Measurements from ENCODE around the gene PARP1. TPM values are rescaled to one million over a fixed set of nuclear protein-coding genes. Genes with fewer than 3 reads are reported as not detected.

Gene PARP1
- total RNA-seq, 1 donor = 51.0 TPM

GRCh38 chr1:226409392-226409791 lies 1.5 kb upstream of the PARP1 start:
- Histone ChIP-seq H3K4me1 (ENCODE audit: insufficient read depth, low read length) (peaks cover 15% of the 10 kb centered on the region), H2AFZ (ENCODE audit: low read length) (no peak overlapping the region), H3K79me2 (ENCODE audit: insufficient read depth, low read length) (peaks cover 25% of the 10 kb centered on the region), H3K27me3 (ENCODE audit: insufficient read depth, low read length) (peaks cover 6% of the 10 kb centered on the region), H4K20me1 (ENCODE audit: insufficient read depth, low read length) (peaks cover 20% of the 10 kb centered on the region), H3K27ac (ENCODE audit: low read depth, low read length) (no peak overlapping the region), H3K4me3 (ENCODE audit: insufficient read depth, low read length) (no peak overlapping the region), H3K9me3 (ENCODE audit: low read depth, low read length) (no peaks in the 10 kb centered on the region), H3K36me3 (ENCODE audit: insufficient read depth, low read length) (no peaks in the 10 kb centered on the region), H3K4me2 (ENCODE audit: insufficient read depth, low read length) (no peak overlapping the region)
- no peak for DNase-seq (ENCODE audit: insufficient read length, low spot score, missing footprints)
- TF ChIP-seq, protein P1, sequence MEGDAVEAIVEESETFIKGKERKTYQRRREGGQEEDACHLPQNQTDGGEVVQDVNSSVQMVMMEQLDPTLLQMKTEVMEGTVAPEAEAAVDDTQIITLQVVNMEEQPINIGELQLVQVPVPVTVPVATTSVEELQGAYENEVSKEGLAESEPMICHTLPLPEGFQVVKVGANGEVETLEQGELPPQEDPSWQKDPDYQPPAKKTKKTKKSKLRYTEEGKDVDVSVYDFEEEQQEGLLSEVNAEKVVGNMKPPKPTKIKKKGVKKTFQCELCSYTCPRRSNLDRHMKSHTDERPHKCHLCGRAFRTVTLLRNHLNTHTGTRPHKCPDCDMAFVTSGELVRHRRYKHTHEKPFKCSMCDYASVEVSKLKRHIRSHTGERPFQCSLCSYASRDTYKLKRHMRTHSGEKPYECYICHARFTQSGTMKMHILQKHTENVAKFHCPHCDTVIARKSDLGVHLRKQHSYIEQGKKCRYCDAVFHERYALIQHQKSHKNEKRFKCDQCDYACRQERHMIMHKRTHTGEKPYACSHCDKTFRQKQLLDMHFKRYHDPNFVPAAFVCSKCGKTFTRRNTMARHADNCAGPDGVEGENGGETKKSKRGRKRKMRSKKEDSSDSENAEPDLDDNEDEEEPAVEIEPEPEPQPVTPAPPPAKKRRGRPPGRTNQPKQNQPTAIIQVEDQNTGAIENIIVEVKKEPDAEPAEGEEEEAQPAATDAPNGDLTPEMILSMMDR (IDR thresholded peaks at IDR 0.05; ENCODE audit: extremely low read depth, low read depth, low read length) = no peak

GRCh38 chr1:226408285-226409184 lies 642 bp upstream of the PARP1 start:
- Histone ChIP-seq H3K79me2 (ENCODE audit: insufficient read depth, low read length) (peaks cover 33% of the 10 kb centered on the region), H3K4me3 (ENCODE audit: insufficient read depth, low read length) (peak overlapping the region; percentile 90), H3K4me2 (ENCODE audit: insufficient read depth, low read length) (peak overlapping the region; percentile 85), H3K4me1 (ENCODE audit: insufficient read depth, low read length) (peaks cover 22% of the 10 kb centered on the region), H3K27me3 (ENCODE audit: insufficient read depth, low read length) (peaks cover 1% of the 10 kb centered on the region), H4K20me1 (ENCODE audit: insufficient read depth, low read length) (peaks cover 28% of the 10 kb centered on the region), H3K9me3 (ENCODE audit: low read depth, low read length) (no peaks in the 10 kb centered on the region), H3K27ac (ENCODE audit: low read depth, low read length) (no peak overlapping the region), H3K36me3 (ENCODE audit: insufficient read depth, low read length) (no peaks in the 10 kb centered on the region), H2AFZ (ENCODE audit: low read length) (peak overlapping the region; percentile 66)
- DNase-seq (ENCODE audit: insufficient read length, low spot score, missing footprints) = no peak
- TF ChIP-seq, protein P1 (IDR thresholded peaks at IDR 0.05; ENCODE audit: extremely low read depth, low read depth, low read length) = no peak

- no peak for DNase-seq (ENCODE audit: insufficient read length, low spot score, missing footprints)
- no peaks in the 10 kb centered on the region for H3K9me3 ChIP-seq (ENCODE audit: low read depth, low read length)
- H3K79me2 ChIP-seq (ENCODE audit: insufficient read depth, low read length) = peaks cover 47% of the 10 kb centered on the region
- H4K20me1 ChIP-seq (ENCODE audit: insufficient read depth, low read length) = peaks cover 37% of the 10 kb centered on the region
- H3K27me3 ChIP-seq (ENCODE audit: insufficient read depth, low read length) = no peaks in the 10 kb centered on the region
- peak overlapping the region; percentile 85 for H3K4me2 ChIP-seq (ENCODE audit: insufficient read depth, low read length)
- peak overlapping the region; percentile 55 for H3K27ac ChIP-seq (ENCODE audit: low read depth, low read length)
- TF ChIP-seq, protein P1 (IDR thresholded peaks at IDR 0.05; ENCODE audit: extremely low read depth, low read depth, low read length) = no peak
- no peaks in the 10 kb centered on the region for H3K36me3 ChIP-seq (ENCODE audit: insufficient read depth, low read length)
- peak overlapping the region; percentile 90 for H3K4me3 ChIP-seq (ENCODE audit: insufficient read depth, low read length)
- peak overlapping the region; percentile 81 for H2AFZ ChIP-seq (ENCODE audit: low read length)
- H3K4me1 ChIP-seq (ENCODE audit: insufficient read depth, low read length) = peaks cover 22% of the 10 kb centered on the region
These were observed 745 bp downstream of the PARP1 start for GRCh38 chr1:226407199-226407496.

- peak overlapping the region; percentile 85 for H3K4me2 ChIP-seq (ENCODE audit: insufficient read depth, low read length)
- peaks cover 6% of the 10 kb centered on the region for H3K36me3 ChIP-seq (ENCODE audit: insufficient read depth, low read length)
- peaks cover 50% of the 10 kb centered on the region for H3K79me2 ChIP-seq (ENCODE audit: insufficient read depth, low read length)
- H3K4me3 ChIP-seq (ENCODE audit: insufficient read depth, low read length) = peak overlapping the region; percentile 90
- DNase-seq (ENCODE audit: insufficient read length, low spot score, missing footprints) = no peak
- H3K27ac ChIP-seq (ENCODE audit: low read depth, low read length) = peak overlapping the region; percentile 7
- no peaks in the 10 kb centered on the region for H3K9me3 ChIP-seq (ENCODE audit: low read depth, low read length)
- no peaks in the 10 kb centered on the region for H3K27me3 ChIP-seq (ENCODE audit: insufficient read depth, low read length)
- H2AFZ ChIP-seq (ENCODE audit: low read length) = no peak overlapping the region
- TF ChIP-seq, protein P1 (IDR thresholded peaks at IDR 0.05; ENCODE audit: extremely low read depth, low read depth, low read length) = no peak
- peaks cover 37% of the 10 kb centered on the region for H4K20me1 ChIP-seq (ENCODE audit: insufficient read depth, low read length)
- peaks cover 22% of the 10 kb centered on the region for H3K4me1 ChIP-seq (ENCODE audit: insufficient read depth, low read length)
These were observed 1.5 kb downstream of the PARP1 start for GRCh38 chr1:226406401-226406881.
